Keratinocyte (primary cell): ENCODE data around the gene TSPAN11. TPM values are rescaled to one million over a fixed set of nuclear protein-coding genes. Genes with fewer than 3 reads are reported as not detected.

Source experiments
- DNase-seq: peaks from one replicate; pipeline ENCODE4 v3.0.0-alpha.2; 2011; ENCODE audit warnings: low read depth, missing footprints, low spot score
- FAIRE-seq: peaks from 2 replicates; lab custom pipeline; 2011; peaks lifted over from hg19 to GRCh38; lab: Jason Lieb, UNC
- H2AFZ ChIP-seq: 2 replicates; pipeline ENCODE4 v1.6.0; 2012; ENCODE audit warnings: low read length, control low read depth, inconsistent platforms; ENCODE audit not compliant: control insufficient read depth
- H3K27ac ChIP-seq: 2 replicates; pipeline ENCODE4 v1.5.1; 2011; ENCODE audit warnings: low read length; ENCODE audit not compliant: control insufficient read depth, insufficient read depth
- H3K27me3 ChIP-seq: 3 replicates; pipeline ENCODE4 v1.6.0; 2011; ENCODE audit warnings: low read length; ENCODE audit not compliant: control insufficient read depth, insufficient read depth; ENCODE audit errors: extremely low read depth
- H3K36me3 ChIP-seq, 2 experiments: 2 replicates in 1 of 2; 3 replicates in 1 of 2; pipeline ENCODE4 v1.5.1; 2011; ENCODE audit warnings: low read length in 2 of 2, mild to moderate bottlenecking in 1 of 2; ENCODE audit not compliant: control insufficient read depth in 2 of 2, insufficient read depth in 2 of 2; ENCODE audit errors: extremely low read depth in 1 of 2
- H3K4me1 ChIP-seq: 3 replicates; pipeline ENCODE4 v1.5.1; 2011; ENCODE audit warnings: low read length; ENCODE audit not compliant: control insufficient read depth, insufficient read depth; ENCODE audit errors: extremely low read depth
- H3K4me2 ChIP-seq: 3 replicates; pipeline ENCODE4 v1.6.0; 2011; ENCODE audit warnings: low read depth, low read length; ENCODE audit not compliant: control insufficient read depth, insufficient read depth; ENCODE audit errors: extremely low read depth
- H3K4me3 ChIP-seq, 3 experiments: fragments of 200-600 bp in 1 of 3; sonication (generic) in 1 of 3; 2 replicates in 2 of 3; 3 replicates in 1 of 3; pipeline ENCODE4 v1.5.1; 2011 to 2016; ENCODE audit warnings: low read length in 3 of 3, mild to moderate bottlenecking in 3 of 3, control low read depth in 2 of 3, inconsistent platforms in 1 of 3, low read depth in 1 of 3, mixed read lengths in 1 of 3, mixed run types in 1 of 3, moderate library complexity in 1 of 3; ENCODE audit not compliant: control insufficient read depth in 2 of 3, insufficient read depth in 2 of 3; ENCODE audit errors: extremely low read depth in 1 of 3
- H3K79me2 ChIP-seq: 2 replicates; pipeline ENCODE4 v1.6.0; 2012; ENCODE audit warnings: low read length; ENCODE audit not compliant: control insufficient read depth, insufficient read depth
- H3K9ac ChIP-seq: 3 replicates; pipeline ENCODE4 v1.6.0; 2011; ENCODE audit warnings: low read length; ENCODE audit not compliant: control insufficient read depth, insufficient read depth; ENCODE audit errors: extremely low read depth
- H3K9me1 ChIP-seq: 3 replicates; pipeline ENCODE4 v1.6.0; 2011; ENCODE audit warnings: low read length; ENCODE audit not compliant: control insufficient read depth, insufficient read depth; ENCODE audit errors: extremely low read depth
- H3K9me3 ChIP-seq: 2 replicates; pipeline ENCODE4 v1.5.1; 2012; ENCODE audit warnings: low read depth, low read length; ENCODE audit not compliant: control insufficient read depth
- H4K20me1 ChIP-seq: 3 replicates; pipeline ENCODE4 v1.6.0; 2011; ENCODE audit warnings: low read length; ENCODE audit not compliant: control insufficient read depth, insufficient read depth; ENCODE audit errors: extremely low read depth
- CTCF ChIP-seq, 3 experiments: IDR thresholded peaks in 1 of 3; conservative IDR thresholded peaks in 1 of 3; optimal IDR thresholded peaks in 1 of 3; 2 replicates in 2 of 3; 3 replicates in 1 of 3; pipeline versions ENCODE3 to v1.5.1; 2011; ENCODE audit warnings: low read length in 3 of 3, mild to moderate bottlenecking in 3 of 3, moderate library complexity in 2 of 3, control low read depth in 1 of 3, inconsistent platforms in 1 of 3; ENCODE audit not compliant: insufficient read depth in 2 of 3; ENCODE audit errors: extremely low read depth in 1 of 3
- EZH2 ChIP-seq: IDR thresholded peaks from one replicate; pipeline ENCODE4 v1.6.1; 2012; ENCODE audit warnings: inconsistent platforms, mild to moderate bottlenecking, low read length, moderate library complexity
- dilution Hi-C: fragments of 300-500 bp; cut with MboI; formaldehyde crosslinking; loops from one replicate; pipeline ENCODE4 v1.7.0; 2020; ENCODE audit warnings: low sequenced_read_pairs; ENCODE audit not compliant: extremely low pct_ligation_motif_present
- polyA plus RNA-seq, 5 experiments: library from polyadenylated mRNA; depleted of rRNA in 3 of 5; stranded (reverse) in 3 of 5; stranded (forward) in 1 of 5; unstranded in 1 of 5; fragments of >200 nt; gene quantifications; 1 replicate in 1 of 5; 2 replicates in 3 of 5; 3 replicates in 1 of 5; pipeline versions ENCODE4 v1.2.1 to v1.2.3, GENCODE V29; 2011 to 2012; ENCODE audit warnings: missing spikeins in 2 of 5, low read depth in 1 of 5, low replicate concordance in 1 of 5

TSPAN11 gene
- polyA plus RNA-seq, 1 donor (not counting 4 experiments of a cell fraction or from before 2014, with no cell fraction given), result not detected

- Histone ChIP-seq H3K27ac (no peak overlapping the region), H3K9me1 (no peaks in the 10 kb centered on the region), H4K20me1 (no peaks in the 10 kb centered on the region), H3K27me3 (no peaks in the 10 kb centered on the region), H3K4me1 (no peaks in the 10 kb centered on the region), H3K36me3 (no peaks in the 10 kb centered on the region), H3K9me3 (no peaks in the 10 kb centered on the region), H3K4me3 (no peak overlapping the region), H2AFZ (no peak overlapping the region), H3K9ac (no peak overlapping the region), H3K4me2 (no peak overlapping the region), H3K79me2 (no peaks in the 10 kb centered on the region)
- no peak for TF ChIP-seq CTCF (optimal IDR thresholded peaks at IDR 0.05 in 1 of 3, IDR thresholded peaks at IDR 0.05 in 1 of 3, conservative IDR thresholded peaks at IDR 0.05 in 1 of 3; ENCODE audit: extremely low read depth in 1 of 3, insufficient read depth in 2 of 3, low read length in 3 of 3)
- TF ChIP-seq EZH2, result no peak
- dilution Hi-C loops, result no loop called here
- DNase-seq (no peak), FAIRE-seq (no peak)
Observed at GRCh38 chr12:30991466-30991865, 64.9 kb downstream of the TSPAN11 start.

- dilution Hi-C loops, result no loop called here
- TF ChIP-seq CTCF (optimal IDR thresholded peaks at IDR 0.05 in 1 of 3, IDR thresholded peaks at IDR 0.05 in 1 of 3, conservative IDR thresholded peaks at IDR 0.05 in 1 of 3; ENCODE audit: extremely low read depth in 1 of 3, insufficient read depth in 2 of 3, low read length in 3 of 3) (no peak), EZH2 (no peak)
- no peaks in the 10 kb centered on the region for H3K9me3 ChIP-seq
- H3K27ac ChIP-seq, result no peak overlapping the region
- no peaks in the 10 kb centered on the region for H3K27me3 ChIP-seq
- DNase-seq (no peak), FAIRE-seq (no peak)
- no peaks in the 10 kb centered on the region for H3K79me2 ChIP-seq
- no peak overlapping the region for H3K4me2 ChIP-seq
- H3K9me1 ChIP-seq, result no peaks in the 10 kb centered on the region
- no peaks in the 10 kb centered on the region for H4K20me1 ChIP-seq
- no peak overlapping the region for H3K9ac ChIP-seq
- no peak overlapping the region for H2AFZ ChIP-seq
- H3K36me3 ChIP-seq, result no peaks in the 10 kb centered on the region
- H3K4me3 ChIP-seq, result no peak overlapping the region
- no peaks in the 10 kb centered on the region for H3K4me1 ChIP-seq
Observed at GRCh38 chr12:30992381-30992780, 65.8 kb downstream of the TSPAN11 start.
